GM19467 (cell line): Measurements from ENCODE around the gene SCUBE1.
A peak's percentile ranks its signal among the peaks of the same experiment; 100 is the strongest.

Experiments
- ATAC-seq: cut with Tn5 transposase; IDR thresholded peaks from one replicate; pipeline ENCODE4 v1.9.1; 2021; ENCODE audit warnings: mild to moderate bottlenecking, moderate library complexity; ENCODE audit not compliant: unreplicated experiment

SCUBE1 gene

DNA sequence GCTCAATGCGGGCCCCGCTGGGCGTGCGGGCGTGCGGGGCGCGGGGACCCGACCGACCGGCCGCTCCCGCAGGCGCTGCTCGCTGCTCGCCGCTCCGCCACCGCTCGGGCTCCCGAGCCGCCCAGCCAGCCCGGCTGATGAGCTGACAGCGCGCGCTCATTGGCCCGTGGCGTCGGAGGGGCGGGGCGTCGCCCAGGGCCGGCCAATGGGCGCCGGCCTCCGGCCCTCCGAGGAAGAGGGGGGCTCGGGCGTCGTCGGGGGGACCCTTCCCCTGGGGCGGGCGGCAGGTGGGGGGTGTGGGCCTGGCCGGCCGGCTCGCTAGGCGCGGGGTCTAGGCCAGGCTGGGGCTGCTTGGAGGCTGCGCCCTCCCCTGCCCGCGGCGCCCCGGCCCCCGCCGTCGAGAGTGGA lies at the start of gene SCUBE1:
Gene SCUBE1, minus strand, starts transcription at position 111 of the 408 bp plus-strand sequence. CDS start 111 bp downstream, outside the sequence.
- no peak for ATAC-seq

- ATAC-seq: no peak
Measured at GRCh38 chr22:43392385-43392989, 49.3 kb upstream of the SCUBE1 start.

DNA sequence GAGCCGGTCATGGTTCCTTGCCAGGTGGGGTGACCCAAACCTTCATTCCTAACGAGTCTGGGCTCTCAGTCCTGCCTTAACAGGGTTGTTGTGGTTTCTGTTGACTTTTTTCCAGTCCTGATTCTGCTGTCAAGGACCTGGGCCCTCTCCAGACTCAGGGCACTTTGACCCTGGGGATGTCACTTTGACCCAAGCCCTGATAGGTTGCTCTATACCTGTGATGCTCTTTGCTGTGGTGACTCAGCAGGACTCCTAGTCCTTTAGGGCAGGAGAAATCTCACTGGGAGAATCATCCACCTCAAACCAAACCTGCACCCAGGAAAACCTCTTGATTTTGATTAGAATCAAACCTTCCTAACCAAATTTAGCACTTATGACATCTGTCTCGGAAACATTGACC lies 48.1 kb upstream of the SCUBE1 start:
- no peak for ATAC-seq

DNA sequence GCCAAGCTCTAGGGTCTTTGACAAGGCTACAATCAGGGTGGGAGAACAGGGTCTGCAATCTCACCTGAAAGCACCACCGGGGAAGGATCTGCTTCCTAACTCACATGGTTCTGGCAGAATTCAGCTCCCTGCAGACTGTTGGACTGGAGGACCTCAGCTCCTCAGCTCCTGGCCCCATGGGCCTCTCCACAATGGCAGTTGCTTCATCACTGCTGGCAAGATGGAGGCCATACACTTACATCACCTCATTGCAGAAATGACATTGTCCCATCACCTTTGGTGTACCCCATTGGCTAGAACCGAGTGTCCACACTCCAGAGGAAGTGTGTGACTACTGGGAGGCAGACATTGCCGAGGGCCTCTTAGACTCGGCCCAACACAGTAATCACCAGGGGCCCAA lies 47.7 kb upstream of the SCUBE1 start:
- ATAC-seq: no peak

- ATAC-seq: no peak
Measured at GRCh38 chr22:43390166-43390565, 47.0 kb upstream of the SCUBE1 start.

DNA sequence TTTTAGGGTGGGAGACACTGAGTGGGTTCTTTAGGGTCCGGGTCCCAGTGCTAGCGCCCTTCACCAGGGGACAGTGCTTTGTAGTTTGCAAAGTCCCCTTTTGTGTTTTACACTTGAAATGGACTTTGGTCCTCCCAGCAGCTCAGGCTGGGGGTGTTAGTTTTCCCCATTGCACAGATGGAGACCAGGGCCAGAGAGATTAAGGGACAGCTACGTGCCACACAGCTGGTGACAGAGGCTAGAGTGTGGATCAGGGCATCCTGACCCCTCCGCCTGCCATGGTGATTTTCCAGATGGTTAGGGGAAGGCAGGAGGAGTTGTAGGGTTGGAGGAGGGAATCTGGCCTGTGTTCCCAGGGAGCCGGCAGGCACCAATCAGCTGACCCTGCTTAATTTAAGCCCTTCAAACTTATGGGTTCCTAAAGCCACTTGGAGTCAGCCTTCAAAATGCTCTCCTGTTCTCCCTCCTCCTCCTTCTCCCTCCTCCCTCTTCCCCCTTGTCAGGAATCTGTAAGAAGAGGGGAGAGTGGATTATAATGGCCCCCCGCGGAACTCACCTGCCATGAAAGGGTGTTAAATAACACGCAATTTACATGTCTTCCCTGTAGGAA lies 46.2 kb upstream of the SCUBE1 start:
- no peak for ATAC-seq

DNA sequence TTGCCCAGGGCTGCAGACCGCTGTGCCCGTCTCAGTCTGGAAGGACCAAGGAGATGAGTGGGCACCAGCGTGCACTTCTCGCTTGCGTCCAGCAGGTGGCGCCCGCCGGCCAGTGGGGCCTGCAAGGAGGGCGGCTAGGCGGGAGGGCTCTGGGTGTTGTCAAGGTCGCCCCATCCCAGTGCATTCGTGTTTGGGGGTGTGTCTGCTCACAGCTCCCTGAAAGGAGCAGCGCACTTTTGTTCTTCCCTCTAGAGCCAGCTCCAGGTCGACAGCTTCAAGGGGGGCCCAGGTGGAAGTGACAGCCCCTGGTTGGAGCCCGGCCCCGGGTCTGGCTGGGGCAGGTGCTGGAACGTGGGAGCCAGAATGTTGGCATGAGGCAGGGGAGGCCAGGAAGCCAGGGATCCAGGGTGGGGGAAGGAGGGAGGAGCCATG lies 45.3 kb upstream of the SCUBE1 start:
- no peak for ATAC-seq

DNA sequence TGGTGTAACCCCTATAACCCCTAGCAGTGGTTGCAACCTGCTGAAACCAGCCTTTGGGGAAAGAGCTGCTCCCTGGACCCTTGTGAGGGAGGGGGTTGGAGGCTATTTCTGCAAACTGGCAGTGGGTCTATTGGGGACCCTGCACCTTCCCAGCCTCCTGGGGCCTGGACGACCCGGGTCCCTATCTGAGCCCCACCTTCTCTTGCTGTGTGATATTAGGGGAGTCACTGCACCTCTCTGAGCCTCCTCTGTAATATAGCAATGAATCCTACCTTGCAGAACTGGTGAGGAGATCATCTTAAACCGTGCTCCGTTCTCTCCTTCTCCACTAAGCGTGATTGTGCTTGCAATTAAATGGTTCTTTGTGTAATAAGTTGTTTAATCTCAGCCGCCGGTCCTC lies 44.6 kb upstream of the SCUBE1 start:
- ATAC-seq: no peak

DNA sequence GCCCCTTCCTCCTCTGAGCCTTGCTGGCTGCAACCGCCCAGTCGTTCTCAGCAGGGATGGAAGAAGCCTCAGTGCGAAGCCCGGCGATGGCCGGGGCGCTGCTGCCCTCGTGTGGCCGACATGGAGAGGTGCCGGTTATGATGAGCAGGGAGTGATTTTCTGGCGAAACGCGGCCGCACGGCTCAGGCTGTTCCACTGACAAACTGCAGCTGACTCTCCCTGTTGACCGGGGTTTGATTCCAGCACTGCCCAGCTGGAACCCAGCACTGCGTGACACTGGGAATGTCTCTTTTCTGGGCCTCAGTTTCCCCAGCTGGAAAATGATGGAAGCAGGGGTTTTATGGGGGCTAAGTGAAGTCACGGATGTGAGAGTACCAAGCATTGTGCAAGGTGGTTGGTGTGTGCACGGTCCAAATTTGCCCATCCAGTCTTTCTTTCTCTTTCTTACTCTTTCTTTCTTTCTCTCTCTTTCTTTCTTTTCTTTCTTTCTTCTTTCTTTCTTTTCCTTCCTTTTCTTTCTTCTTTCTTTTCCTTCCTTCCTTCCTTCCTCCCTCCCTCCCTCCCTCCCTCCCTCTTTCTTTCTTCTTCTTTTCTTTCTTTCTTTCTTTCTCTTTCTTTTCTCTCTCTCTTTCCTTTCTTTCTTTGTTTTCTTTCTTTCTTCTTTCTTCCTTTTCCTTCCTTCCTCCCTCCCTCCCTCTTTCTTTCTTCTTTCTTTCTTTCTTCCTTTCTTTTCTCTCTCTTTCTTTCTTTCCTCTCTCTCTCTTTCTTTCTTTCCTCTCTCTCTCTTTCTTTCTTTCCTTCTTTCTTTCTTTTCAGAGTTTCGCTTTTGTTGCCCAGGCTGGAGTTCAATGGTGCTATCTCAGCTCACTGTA lies 42.8 kb upstream of the SCUBE1 start:
- ATAC-seq: no peak

GRCh38 chr22:43384863-43385262 lies 41.7 kb upstream of the SCUBE1 start:
- ATAC-seq: no peak

- no peak for ATAC-seq
Measured at GRCh38 chr22:43381693-43382092, 38.5 kb upstream of the SCUBE1 start.

GRCh38 chr22:43377896-43378704 lies 34.9 kb upstream of the SCUBE1 start:
- ATAC-seq: peak; percentile 50

GRCh38 chr22:43377548-43377895 lies 34.4 kb upstream of the SCUBE1 start:
- ATAC-seq: no peak

- ATAC-seq: peak; percentile 60
Measured at GRCh38 chr22:43376765-43377547, 33.8 kb upstream of the SCUBE1 start.

- ATAC-seq: no peak
Measured at GRCh38 chr22:43375951-43376455, 32.8 kb upstream of the SCUBE1 start.

- no peak for ATAC-seq
Measured at GRCh38 chr22:43370036-43370435, 26.9 kb upstream of the SCUBE1 start.

GRCh38 chr22:43365715-43366440 lies 22.7 kb upstream of the SCUBE1 start:
- ATAC-seq: no peak

DNA sequence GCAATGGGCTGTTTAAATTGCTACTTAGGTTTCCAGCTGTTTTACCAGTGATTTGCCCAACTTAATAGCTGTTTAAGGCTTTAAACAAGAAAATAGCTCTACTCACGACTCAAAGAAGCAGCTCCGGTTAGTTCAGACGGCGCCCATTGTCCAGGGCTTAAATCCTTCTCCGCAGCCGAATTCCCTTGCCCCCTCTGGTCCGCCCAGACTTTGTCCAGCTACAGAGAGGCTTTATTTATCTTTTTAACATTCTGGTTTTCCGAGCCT lies 20.9 kb upstream of the SCUBE1 start:
- ATAC-seq: no peak

DNA sequence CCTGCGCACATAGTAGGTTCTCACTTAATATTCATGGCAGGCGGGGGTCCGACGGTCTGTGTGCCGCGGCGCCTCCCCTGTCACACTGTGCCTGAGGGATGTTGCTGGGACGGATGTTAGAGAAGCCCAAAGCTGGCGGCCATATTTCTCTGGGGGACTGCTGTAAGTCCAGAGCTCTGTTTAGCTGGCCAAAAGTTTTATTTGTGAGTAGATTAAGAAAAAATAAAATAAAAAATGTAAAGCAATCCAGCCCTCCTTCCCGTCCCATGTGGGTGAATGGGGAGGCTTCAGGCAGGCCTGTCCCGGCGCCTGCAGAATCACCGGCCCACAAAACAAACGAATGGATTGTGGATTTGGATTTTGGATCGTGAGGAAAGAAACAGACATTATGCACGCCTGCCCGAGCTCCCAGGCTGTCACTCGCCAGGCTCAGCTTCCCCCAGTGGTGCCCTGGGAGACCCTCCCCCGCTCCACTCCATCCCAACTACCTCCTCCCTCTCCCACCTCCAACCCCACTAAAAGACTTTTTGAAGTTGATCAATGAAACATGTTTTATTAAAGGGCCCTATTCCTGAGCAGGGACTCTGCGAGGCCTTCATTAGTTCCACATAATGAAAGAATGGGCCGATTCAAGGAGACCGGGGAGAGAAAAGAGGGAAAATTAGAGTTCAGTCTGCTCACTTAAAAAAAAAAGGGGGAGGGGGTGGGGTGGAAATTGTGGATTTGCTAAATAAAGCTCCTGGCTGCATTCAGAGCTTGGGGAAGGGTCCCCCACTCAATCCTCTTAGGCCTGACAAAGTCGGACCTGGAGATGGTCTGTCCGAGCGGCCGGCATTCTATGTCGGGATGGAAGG lies 20.4 kb upstream of the SCUBE1 start:
- no peak for ATAC-seq
